Measurements from ENCODE around the gene UNC119.

- no peak for TF ChIP-seq DRAP1 (CRISPR knock-in tag; IDR thresholded peaks at IDR 0.05)
- TF ChIP-seq ZNF234 (CRISPR knock-in tag; conservative IDR thresholded peaks at IDR 0.05) = no peak
- TF ChIP-seq POLR2A (IDR thresholded peaks at IDR 0.05; ENCODE audit: insufficient read depth in 1 of 2, low read depth in 2 of 2, low read length in 2 of 2) = no peak
- TF ChIP-seq PHF8 (CRISPR knock-in tag; IDR thresholded peaks at IDR 0.05) = no peak
- TF ChIP-seq ZBTB21 (CRISPR knock-in tag; IDR thresholded peaks at IDR 0.05) = no peak
- no peak for TF ChIP-seq ZNF10 (CRISPR knock-in tag; IDR thresholded peaks at IDR 0.05; ENCODE audit: borderline replicate concordance, low read depth)
- TF ChIP-seq ZNF687 (CRISPR knock-in tag; IDR thresholded peaks at IDR 0.05) = no peak
- no peak for TF ChIP-seq ARHGAP35 (CRISPR knock-in tag; IDR thresholded peaks at IDR 0.05; ENCODE audit: borderline replicate concordance)
- no peak for TF ChIP-seq ZNF34 (CRISPR knock-in tag; IDR thresholded peaks at IDR 0.05; ENCODE audit: borderline replicate concordance)
- no peak for TF ChIP-seq ZSCAN29 (CRISPR knock-in tag; conservative IDR thresholded peaks at IDR 0.05)
Measured at GRCh38 chr17:28538296-28538895, 14.0 kb downstream of the UNC119 start.
